GM19193 (cell line): Measurements from ENCODE around the gene MTHFD2L.

Experiments used
- POLR2A ChIP-seq: IDR thresholded peaks from 4 replicates; pipeline ENCODE4 v1.6.1; 2011; ENCODE audit not compliant: insufficient read depth, insufficient read length; ENCODE audit errors: extremely low read depth

Gene MTHFD2L

GRCh38 chr4:74168841-74169240 lies 10.9 kb downstream of the MTHFD2L start:
- no peak for TF ChIP-seq POLR2A

GRCh38 chr4:74173321-74173720 lies 15.4 kb downstream of the MTHFD2L start:
- no peak for TF ChIP-seq POLR2A

GRCh38 chr4:74174421-74174820 lies 16.5 kb downstream of the MTHFD2L start:
- TF ChIP-seq POLR2A, result no peak

- no peak for TF ChIP-seq POLR2A
Measured at GRCh38 chr4:74174941-74175340, 17.0 kb downstream of the MTHFD2L start.

- TF ChIP-seq POLR2A, result no peak
Measured at GRCh38 chr4:74175379-74175778, 17.5 kb downstream of the MTHFD2L start.

GRCh38 chr4:74178798-74179197 lies 20.9 kb downstream of the MTHFD2L start:
- TF ChIP-seq POLR2A, result no peak

GRCh38 chr4:74181219-74181618 lies 23.3 kb downstream of the MTHFD2L start:
- no peak for TF ChIP-seq POLR2A

GRCh38 chr4:74188912-74189311 lies 31.0 kb downstream of the MTHFD2L start:
- no peak for TF ChIP-seq POLR2A

GRCh38 chr4:74189331-74190043 lies 31.6 kb downstream of the MTHFD2L start:
- TF ChIP-seq POLR2A, result no peak

GRCh38 chr4:74190332-74190731 lies 32.4 kb downstream of the MTHFD2L start:
- TF ChIP-seq POLR2A, result no peak

GRCh38 chr4:74190919-74191397 lies 33.0 kb downstream of the MTHFD2L start:
- no peak for TF ChIP-seq POLR2A

GRCh38 chr4:74197080-74197479 lies 39.2 kb downstream of the MTHFD2L start:
- no peak for TF ChIP-seq POLR2A

- TF ChIP-seq POLR2A, result no peak
Measured at GRCh38 chr4:74202062-74202586, 44.2 kb downstream of the MTHFD2L start.

- TF ChIP-seq POLR2A, result no peak
Measured at GRCh38 chr4:74203467-74203866, 45.5 kb downstream of the MTHFD2L start.

- TF ChIP-seq POLR2A, result no peak
Measured at GRCh38 chr4:74205046-74205445, 47.1 kb downstream of the MTHFD2L start.

GRCh38 chr4:74205559-74205958 lies 47.6 kb downstream of the MTHFD2L start:
- no peak for TF ChIP-seq POLR2A
